NCI-H226 (cell line): ENCODE results near the gene PCDH12.

Source experiments
- DNase-seq: peaks from one replicate; pipeline ENCODE4 v3.0.0-alpha.2; 2015

Gene PCDH12

GRCh38 chr5:141906517-141906916 is 51.5 kb downstream of the PCDH12 start:
- DNase-seq = no peak

GRCh38 chr5:141904551-141904950 is 53.5 kb downstream of the PCDH12 start:
- DNase-seq = no peak

- DNase-seq = no peak
Observed at GRCh38 chr5:141903261-141903660, 54.7 kb downstream of the PCDH12 start.

GRCh38 chr5:141902015-141902814 is 55.8 kb downstream of the PCDH12 start:
- DNase-seq = peak; percentile 13

GRCh38 chr5:141898448-141899049 is 59.5 kb downstream of the PCDH12 start:
- no peak for DNase-seq

GRCh38 chr5:141897425-141897824 is 60.6 kb downstream of the PCDH12 start:
- DNase-seq = no peak
